AG04450 (cell line): ENCODE data around the gene MYLK2. TPM values are rescaled to one million over a fixed set of nuclear protein-coding genes. Genes with fewer than 3 reads are reported as not detected.

ENCODE experiments used
- CTCF ChIA-PET: fragments of 300-600, 350-600 bp; formaldehyde crosslinking; extraction: SDS; loops from one replicate; lab custom pipeline; 2022; ENCODE audit warnings: antibody characterized with exemption, inconsistent platforms; lab: Charles Lee
- POLR2A ChIA-PET: fragments of 350-600 bp; formaldehyde crosslinking; extraction: SDS; loops from one replicate; lab custom pipeline; 2021; ENCODE audit warnings: antibody characterized with exemption, inconsistent platforms; lab: Yijun Ruan, JAX
- DNase-seq: peaks from one replicate; pipeline ENCODE4 v3.0.0-alpha.2; 2011; ENCODE audit warnings: low read depth, low spot score
- H3K27ac ChIP-seq: one replicate; pipeline ENCODE4 v1.5.1; 2012; ENCODE audit warnings: low read depth, low read length, control low read depth
- H3K27me3 ChIP-seq: one replicate; pipeline ENCODE4 v1.6.0; 2012; ENCODE audit warnings: low read length; ENCODE audit not compliant: control insufficient read depth, insufficient read depth
- H3K4me3 ChIP-seq: 2 replicates; pipeline ENCODE4 v1.5.1; 2011; ENCODE audit warnings: mild to moderate bottlenecking, low read depth, low read length, control low read depth
- H3K9me3 ChIP-seq: 2 replicates; pipeline ENCODE4 v1.5.1; 2012; ENCODE audit warnings: low read length; ENCODE audit not compliant: control insufficient read depth, insufficient read depth
- polyA plus RNA-seq: library from polyadenylated mRNA; depleted of rRNA; stranded (reverse); fragments of >200 nt; gene quantifications from 2 replicates; pipeline ENCODE4 v1.2.3, GENCODE V29; 2011
- TF ChIP-seq, protein P1 (sequence below): IDR thresholded peaks from 2 replicates; pipeline ENCODE4 v1.5.1; 2011; ENCODE audit warnings: low read depth, low read length, control low read depth, inconsistent platforms

The MYLK2 gene
- polyA plus RNA-seq, 1 experiment = not detected

- CTCF ChIA-PET = interaction anchor here (0.8 to 6.7 kb wide), 4 partner anchors 26 to 270 kb away, joined by 3 to 73 read pairs (median 10); no protein-coding TSS in a partner anchor
- POLR2A ChIA-PET = no interaction called here
- H3K27ac ChIP-seq = no peak overlapping the region
- DNase-seq = no peak
- TF ChIP-seq, protein P1, sequence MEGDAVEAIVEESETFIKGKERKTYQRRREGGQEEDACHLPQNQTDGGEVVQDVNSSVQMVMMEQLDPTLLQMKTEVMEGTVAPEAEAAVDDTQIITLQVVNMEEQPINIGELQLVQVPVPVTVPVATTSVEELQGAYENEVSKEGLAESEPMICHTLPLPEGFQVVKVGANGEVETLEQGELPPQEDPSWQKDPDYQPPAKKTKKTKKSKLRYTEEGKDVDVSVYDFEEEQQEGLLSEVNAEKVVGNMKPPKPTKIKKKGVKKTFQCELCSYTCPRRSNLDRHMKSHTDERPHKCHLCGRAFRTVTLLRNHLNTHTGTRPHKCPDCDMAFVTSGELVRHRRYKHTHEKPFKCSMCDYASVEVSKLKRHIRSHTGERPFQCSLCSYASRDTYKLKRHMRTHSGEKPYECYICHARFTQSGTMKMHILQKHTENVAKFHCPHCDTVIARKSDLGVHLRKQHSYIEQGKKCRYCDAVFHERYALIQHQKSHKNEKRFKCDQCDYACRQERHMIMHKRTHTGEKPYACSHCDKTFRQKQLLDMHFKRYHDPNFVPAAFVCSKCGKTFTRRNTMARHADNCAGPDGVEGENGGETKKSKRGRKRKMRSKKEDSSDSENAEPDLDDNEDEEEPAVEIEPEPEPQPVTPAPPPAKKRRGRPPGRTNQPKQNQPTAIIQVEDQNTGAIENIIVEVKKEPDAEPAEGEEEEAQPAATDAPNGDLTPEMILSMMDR = no peak
- no peak overlapping the region for H3K4me3 ChIP-seq
- H3K27me3 ChIP-seq = no peaks in the 10 kb centered on the region
- H3K9me3 ChIP-seq = no peaks in the 10 kb centered on the region
Measured at GRCh38 chr20:31821427-31821826, 2.3 kb downstream of the MYLK2 start.

GRCh38 chr20:31822421-31823330 lies 3.5 kb downstream of the MYLK2 start:
- ChIA-PET CTCF (interaction anchor here (0.5 to 6.7 kb wide), 38 partner anchors 9 to 832 kb away, joined by 3 to 73 read pairs (median 4); partner anchors contain the start of genes FOXS1 and PDRG1), POLR2A (interaction anchor here (1.1 kb wide), 1 partner anchor 129 kb away, joined by 4 read pairs; the partner anchor contains the start of gene PDRG1)
- Histone ChIP-seq H3K9me3 (no peaks in the 10 kb centered on the region), H3K27ac (no peak overlapping the region), H3K4me3 (peak overlapping the region; percentile 13; the same call in 1 of the 2 replicates), H3K27me3 (peaks cover 2% of the 10 kb centered on the region)
- TF ChIP-seq, protein P1 = peak; percentile 94
- DNase-seq = no peak

GRCh38 chr20:31823360-31824124 lies 4.4 kb downstream of the MYLK2 start:
- Histone ChIP-seq H3K27ac (no peak overlapping the region), H3K4me3 (no peak overlapping the region), H3K9me3 (no peaks in the 10 kb centered on the region), H3K27me3 (peaks cover 4% of the 10 kb centered on the region)
- CTCF ChIA-PET = interaction anchor here (0.6 to 6.7 kb wide), 37 partner anchors 9 to 831 kb away, joined by 3 to 73 read pairs (median 5); partner anchors contain the start of genes FOXS1 and PDRG1
- TF ChIP-seq, protein P1 = no peak
- POLR2A ChIA-PET = interaction anchor here (1.1 kb wide), 1 partner anchor 128 kb away, joined by 4 read pairs; the partner anchor contains the start of gene PDRG1
- DNase-seq = no peak

GRCh38 chr20:31824125-31824485 lies 4.9 kb downstream of the MYLK2 start:
- H3K27ac ChIP-seq = no peak overlapping the region
- no peak overlapping the region for H3K4me3 ChIP-seq
- CTCF ChIA-PET = interaction anchor here (1.2 to 6.7 kb wide), 6 partner anchors 21 to 206 kb away, joined by 3 to 73 read pairs (median 14); partner anchors contain the start of genes FOXS1 and PDRG1
- TF ChIP-seq, protein P1 = no peak
- peaks cover 4% of the 10 kb centered on the region for H3K27me3 ChIP-seq
- POLR2A ChIA-PET = no interaction called here
- no peak for DNase-seq
- no peaks in the 10 kb centered on the region for H3K9me3 ChIP-seq
